Thoracic aorta (tissue), 2 donors: ENCODE measurements around the gene PTPRH. TPM values are rescaled to one million over a fixed set of nuclear protein-coding genes. Genes with fewer than 3 reads are reported as not detected.

ENCODE experiments used
- ATAC-seq: fragments of 150-250 bp; one replicate; pipeline ENCODE4 v1.8.0; 2017; ENCODE audit warnings: low read depth; ENCODE audit not compliant: insufficient number of reproducible peaks, low FRiP score
- DNase-seq: peaks from one replicate; pipeline ENCODE4 v3.0.0-alpha.2; 2020; ENCODE audit warnings: low spot score
- H3K27ac ChIP-seq, 2 donors: fragments of 200-600 bp; sonication (generic); 1 replicate in 1 of 2; 2 replicates in 1 of 2; pipeline ENCODE4 v1.5.1; 2016; ENCODE audit warnings: mild to moderate bottlenecking in 2 of 2, moderate library complexity in 2 of 2
- H3K27me3 ChIP-seq: fragments of 200-600 bp; sonication (generic); replicated peaks from 2 replicates; pipeline ENCODE4 v1.6.0; 2016; ENCODE audit warnings: mild to moderate bottlenecking; ENCODE audit not compliant: insufficient read depth
- H3K36me3 ChIP-seq: fragments of 200-600 bp; sonication (generic); one replicate; pipeline ENCODE4 v1.5.1; 2016
- H3K4me1 ChIP-seq, 2 donors: fragments of 200-600 bp; sonication (generic); 1 replicate in 1 of 2; 2 replicates in 1 of 2; pipeline versions ENCODE4 v1.5.1 to v1.6.0; 2016; ENCODE audit warnings: low read depth in 2 of 2, mild to moderate bottlenecking in 1 of 2; ENCODE audit not compliant: control insufficient read depth in 1 of 2
- H3K4me3 ChIP-seq: fragments of 200-600 bp; sonication (generic); 2 replicates; pipeline ENCODE4 v1.5.1; 2016; ENCODE audit warnings: mild to moderate bottlenecking
- H3K9me3 ChIP-seq: fragments of 200-600 bp; sonication (generic); 2 replicates; pipeline ENCODE4 v1.5.1; 2016
- CTCF ChIP-seq: fragments of 200-600 bp; sonication (generic); IDR thresholded peaks from one replicate; pipeline ENCODE4 v1.5.1; 2019; ENCODE audit warnings: antibody characterized with exemption
- total RNA-seq, 2 donors: library from RNA; depleted of rRNA; stranded (reverse); fragments of >200 nt; gene quantifications; one replicate each; pipeline versions ENCODE4 v1.1.0 to v1.2.3, GENCODE V29; 2016

The PTPRH gene
- total RNA-seq, 2 donors from 2014 or later, result 0.14 to 1.1 TPM

DNA sequence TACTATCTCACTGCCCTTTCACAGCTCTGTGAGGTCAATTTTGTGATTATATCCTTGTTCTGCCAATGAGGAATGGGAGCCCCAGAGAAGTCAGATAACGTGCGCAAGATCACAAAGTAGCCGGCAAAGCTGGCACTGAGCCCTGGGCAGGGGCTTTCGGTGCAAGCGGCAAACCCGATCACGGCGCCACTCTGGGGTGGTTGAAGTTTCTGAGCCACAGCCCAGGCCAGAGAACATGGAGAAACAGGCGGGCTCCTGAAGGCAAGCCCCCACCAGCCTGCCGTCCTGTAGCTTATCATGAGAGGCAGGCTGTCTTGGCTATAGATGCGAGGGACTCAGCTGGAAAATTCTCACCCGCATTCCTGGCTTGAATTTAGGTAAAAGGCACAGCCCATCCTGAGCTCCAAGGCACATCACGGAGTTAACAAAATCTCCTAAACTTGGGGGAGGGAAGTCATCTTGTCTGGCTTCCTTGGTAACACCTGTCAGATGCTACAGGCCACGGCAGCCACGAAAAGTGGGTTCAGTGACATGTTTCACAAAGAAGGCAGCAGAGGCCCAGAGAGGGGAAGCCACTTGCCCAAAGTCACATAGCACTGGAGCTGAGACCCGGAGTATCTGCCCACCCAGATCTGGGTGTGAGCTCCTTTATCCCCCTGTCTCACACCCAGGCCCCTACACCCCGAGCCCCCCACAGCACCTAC lies 72.8 kb downstream of the PTPRH start:
- no peaks in the 10 kb centered on the region for H3K36me3 ChIP-seq
- TF ChIP-seq CTCF, result no peak
- H3K27me3 ChIP-seq, result no peaks in the 10 kb centered on the region
- no peak overlapping the region for H3K27ac ChIP-seq
- ATAC-seq, result no peak
- H3K4me1 ChIP-seq, result no peaks in the 10 kb centered on the region
- no peak for DNase-seq
- H3K4me3 ChIP-seq, result no peak overlapping the region
- H3K9me3 ChIP-seq, result no peaks in the 10 kb centered on the region

- no peak overlapping the region for H3K4me3 ChIP-seq
- H3K27ac ChIP-seq, result no peak overlapping the region
- DNase-seq (no peak), ATAC-seq (no peak)
- no peaks in the 10 kb centered on the region for H3K36me3 ChIP-seq
- no peaks in the 10 kb centered on the region for H3K4me1 ChIP-seq
- H3K9me3 ChIP-seq, result no peaks in the 10 kb centered on the region
- TF ChIP-seq CTCF, result no peak
- H3K27me3 ChIP-seq, result no peaks in the 10 kb centered on the region
These were observed 74.6 kb downstream of the PTPRH start for GRCh38 chr19:55134736-55135135.

DNA sequence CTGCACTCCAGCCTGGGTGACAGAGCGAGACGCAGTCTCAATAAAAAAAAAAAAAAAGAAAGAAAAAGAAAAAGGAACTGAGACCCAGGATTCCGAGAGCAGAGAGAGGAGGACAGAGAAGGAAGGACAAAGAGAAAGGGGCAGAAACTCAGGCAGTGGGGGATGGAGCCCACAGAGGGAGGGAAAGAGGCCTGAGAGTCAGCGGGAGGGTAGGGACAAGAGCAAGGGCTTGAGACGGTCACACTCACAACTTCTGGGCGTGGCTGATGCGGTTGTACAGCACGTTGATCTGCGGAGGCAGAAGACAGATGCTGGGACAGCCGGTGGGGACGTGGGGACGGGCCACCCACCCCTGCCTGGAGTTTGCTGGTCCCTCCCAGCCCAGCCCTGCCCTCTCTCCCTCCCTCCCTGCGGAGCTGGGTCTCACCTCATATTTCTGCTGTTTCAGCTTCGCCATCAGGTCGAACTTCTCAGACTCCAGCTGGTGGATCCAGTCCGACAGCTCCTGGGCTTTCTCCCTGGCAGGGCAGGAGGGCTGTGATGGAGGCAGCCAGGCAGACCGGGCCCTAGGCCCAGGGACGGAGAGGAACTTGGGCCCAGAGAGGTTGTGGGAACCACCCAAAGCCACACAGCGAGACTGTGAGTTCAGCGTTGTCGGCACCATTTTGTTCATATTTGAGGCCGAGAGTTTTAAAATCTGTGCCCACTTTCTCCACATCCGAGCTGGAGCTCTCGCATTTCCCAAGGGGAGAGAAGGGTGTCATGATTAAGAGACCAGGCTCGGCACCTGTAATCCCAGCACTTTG lies 75.5 kb downstream of the PTPRH start:
- no peak for ATAC-seq
- DNase-seq, result no peak
- Histone ChIP-seq H3K27ac (no peak overlapping the region), H3K27me3 (no peaks in the 10 kb centered on the region), H3K36me3 (no peaks in the 10 kb centered on the region), H3K4me3 (no peak overlapping the region), H3K4me1 (no peaks in the 10 kb centered on the region), H3K9me3 (no peaks in the 10 kb centered on the region)
- no peak for TF ChIP-seq CTCF

GRCh38 chr19:55132453-55133129 lies 76.7 kb downstream of the PTPRH start:
- Histone ChIP-seq H3K4me1 (no peaks in the 10 kb centered on the region), H3K36me3 (no peaks in the 10 kb centered on the region), H3K27me3 (no peaks in the 10 kb centered on the region), H3K4me3 (no peak overlapping the region), H3K9me3 (no peaks in the 10 kb centered on the region), H3K27ac (no peak overlapping the region)
- no peak for TF ChIP-seq CTCF
- no peak for DNase-seq
- ATAC-seq, result no peak

GRCh38 chr19:55131421-55131820 lies 77.9 kb downstream of the PTPRH start:
- Histone ChIP-seq H3K4me3 (no peak overlapping the region), H3K9me3 (no peaks in the 10 kb centered on the region), H3K27ac (no peak overlapping the region), H3K4me1 (no peaks in the 10 kb centered on the region), H3K27me3 (no peaks in the 10 kb centered on the region), H3K36me3 (no peaks in the 10 kb centered on the region)
- ATAC-seq, result no peak
- no peak for TF ChIP-seq CTCF
- DNase-seq, result no peak
